Activated CD4-positive, alpha-beta memory T cell treated with anti-CD3 and anti-CD28 coated beads for 36 hours (primary cell): ENCODE data around the gene CDC5L. TPM values are rescaled to one million over a fixed set of nuclear protein-coding genes. Genes with fewer than 3 reads are reported as not detected.

Experiments
- CTCF ChIA-PET: fragments of 350-600 bp; sonication (Branson Sonifier 250); formaldehyde crosslinking; loops from one replicate; lab custom pipeline; 2021; ENCODE audit warnings: antibody characterized with exemption, inconsistent platforms; lab: Charles Lee
- POLR2A ChIA-PET: fragments of 350-600 bp; sonication (Branson Sonifier 250); formaldehyde crosslinking; loops from one replicate; lab custom pipeline; 2021; ENCODE audit warnings: antibody characterized with exemption; lab: Charles Lee
- DNase-seq: peaks from one replicate; pipeline ENCODE4 v3.0.0-alpha.2; 2020
- H3K27ac Mint-ChIP-seq: one replicate; pipeline ENCODE4 v1.8.0; 2021; ENCODE audit warnings: mixed read lengths
- H3K27me3 Mint-ChIP-seq: one replicate; pipeline ENCODE4 v1.8.0; 2021; ENCODE audit warnings: mixed read lengths
- H3K36me3 Mint-ChIP-seq: one replicate; pipeline ENCODE4 v1.8.0; 2021; ENCODE audit warnings: mixed read lengths
- H3K4me1 Mint-ChIP-seq: one replicate; pipeline ENCODE4 v1.8.0; 2021; ENCODE audit warnings: low read depth, mixed read lengths
- H3K4me3 Mint-ChIP-seq: one replicate; pipeline ENCODE4 v1.8.0; 2021; ENCODE audit warnings: mild to moderate bottlenecking, mixed read lengths
- H3K9me3 Mint-ChIP-seq: one replicate; pipeline ENCODE4 v1.8.0; 2021; ENCODE audit warnings: mixed read lengths
- intact Hi-C: fragments of 100-400 bp; cut with micrococcal nuclease; formaldehyde crosslinking; loops from one replicate; pipeline ENCODE4 v1.15.1; 2023
- total RNA-seq, 2 experiments: library from RNA; stranded (reverse); gene quantifications; one replicate each; pipeline ENCODE4 v1.2.3, GENCODE V29; 2021

CDC5L gene
- total RNA-seq, 2 experiments from 2014 or later = 24.0 to 24.3 TPM

GRCh38 chr6:44399991-44400390, 12.5 kb downstream of the CDC5L start:
- no peaks in the 10 kb centered on the region for H3K9me3 Mint-ChIP-seq
- peaks cover 37% of the 10 kb centered on the region for H3K4me1 Mint-ChIP-seq
- no peak for DNase-seq
- H3K27me3 Mint-ChIP-seq = no peaks in the 10 kb centered on the region
- ChIA-PET CTCF (no interaction called here), POLR2A (no interaction called here)
- H3K36me3 Mint-ChIP-seq = peaks cover 61% of the 10 kb centered on the region
- peak overlapping the region; percentile 79 for H3K27ac Mint-ChIP-seq
- intact Hi-C loops = no loop called here
- H3K4me3 Mint-ChIP-seq = no peak overlapping the region

GRCh38 chr6:44400572-44400971, 13.1 kb downstream of the CDC5L start:
- ChIA-PET CTCF (no interaction called here), POLR2A (no interaction called here)
- intact Hi-C loops = no loop called here
- no peak for DNase-seq
- H3K9me3 Mint-ChIP-seq = no peaks in the 10 kb centered on the region
- no peak overlapping the region for H3K4me3 Mint-ChIP-seq
- H3K36me3 Mint-ChIP-seq = peaks cover 61% of the 10 kb centered on the region
- peak overlapping the region; percentile 46 for H3K27ac Mint-ChIP-seq
- H3K27me3 Mint-ChIP-seq = no peaks in the 10 kb centered on the region
- H3K4me1 Mint-ChIP-seq = peaks cover 37% of the 10 kb centered on the region

- ChIA-PET CTCF (no interaction called here), POLR2A (no interaction called here)
- intact Hi-C loops = no loop called here
- DNase-seq = no peak
- no peak overlapping the region for H3K27ac Mint-ChIP-seq
- H3K4me3 Mint-ChIP-seq = no peak overlapping the region
- peaks cover 37% of the 10 kb centered on the region for H3K4me1 Mint-ChIP-seq
- peaks cover 59% of the 10 kb centered on the region for H3K36me3 Mint-ChIP-seq
- H3K27me3 Mint-ChIP-seq = no peaks in the 10 kb centered on the region
- no peaks in the 10 kb centered on the region for H3K9me3 Mint-ChIP-seq
Observed at GRCh38 chr6:44401138-44401537, 13.6 kb downstream of the CDC5L start.

GRCh38 chr6:44404022-44404714, 16.7 kb downstream of the CDC5L start:
- Mint-ChIP-seq H3K27me3 (no peaks in the 10 kb centered on the region), H3K36me3 (peaks cover 65% of the 10 kb centered on the region), H3K9me3 (no peaks in the 10 kb centered on the region), H3K27ac (no peak overlapping the region), H3K4me1 (peaks cover 51% of the 10 kb centered on the region), H3K4me3 (no peak overlapping the region)
- intact Hi-C loops = no loop called here
- ChIA-PET POLR2A (no interaction called here), CTCF (no interaction called here)
- no peak for DNase-seq

- ChIA-PET CTCF (no interaction called here), POLR2A (no interaction called here)
- intact Hi-C loops = no loop called here
- Mint-ChIP-seq H3K27me3 (no peaks in the 10 kb centered on the region), H3K36me3 (peaks cover 65% of the 10 kb centered on the region), H3K9me3 (no peaks in the 10 kb centered on the region), H3K27ac (no peak overlapping the region), H3K4me1 (peaks cover 52% of the 10 kb centered on the region), H3K4me3 (no peak overlapping the region)
- no peak for DNase-seq
Observed at GRCh38 chr6:44404715-44405099, 17.2 kb downstream of the CDC5L start.

DNA sequence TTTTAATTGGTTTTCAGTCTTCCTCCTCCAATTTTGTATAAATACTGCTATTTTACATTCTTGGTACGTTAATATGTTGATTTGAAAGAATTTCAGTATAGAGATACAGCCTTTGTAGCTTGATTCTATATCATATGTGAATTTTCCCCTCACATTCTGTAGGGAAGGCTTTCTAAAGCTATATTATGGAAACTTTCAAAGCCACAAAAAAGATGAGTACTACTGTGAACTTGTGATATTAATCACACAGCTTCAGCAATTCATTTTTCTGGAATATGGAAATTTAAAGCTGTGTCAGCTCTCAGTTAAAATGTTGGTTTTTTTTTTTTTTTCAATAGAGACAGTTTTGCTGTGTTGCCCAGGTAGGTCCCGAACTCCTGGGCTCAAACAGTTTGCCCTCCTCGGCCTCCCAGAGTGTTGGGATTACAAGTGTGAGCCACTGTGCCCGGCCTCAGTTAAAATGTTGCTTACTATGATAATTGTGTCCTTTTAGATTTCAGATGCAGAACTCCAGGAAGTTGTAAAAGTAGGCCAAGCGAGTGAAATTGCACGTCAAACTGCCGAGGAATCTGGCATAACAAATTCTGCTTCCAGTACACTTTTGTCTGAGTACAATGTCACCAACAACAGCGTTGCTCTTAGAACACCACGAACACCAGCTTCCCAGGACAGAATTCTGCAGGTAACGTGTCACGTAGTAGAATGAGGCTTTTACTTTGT, 20.6 kb downstream of the CDC5L start:
- Mint-ChIP-seq H3K4me3 (peak overlapping the region; percentile 12), H3K4me1 (peaks cover 41% of the 10 kb centered on the region), H3K27ac (no peak overlapping the region), H3K27me3 (no peaks in the 10 kb centered on the region), H3K9me3 (peaks cover 6% of the 10 kb centered on the region), H3K36me3 (peaks cover 72% of the 10 kb centered on the region)
- intact Hi-C loops = no loop called here
- POLR2A ChIA-PET = interaction anchor here (0.6 kb wide), 1 partner anchor 170 kb away, joined by 3 read pairs; no protein-coding TSS in a partner anchor
- CTCF ChIA-PET = interaction anchor here (0.6 to 1.6 kb wide), 5 partner anchors 23 to 1529 kb away, joined by 3 to 5 read pairs (median 3); no protein-coding TSS in a partner anchor
- no peak for DNase-seq

DNA sequence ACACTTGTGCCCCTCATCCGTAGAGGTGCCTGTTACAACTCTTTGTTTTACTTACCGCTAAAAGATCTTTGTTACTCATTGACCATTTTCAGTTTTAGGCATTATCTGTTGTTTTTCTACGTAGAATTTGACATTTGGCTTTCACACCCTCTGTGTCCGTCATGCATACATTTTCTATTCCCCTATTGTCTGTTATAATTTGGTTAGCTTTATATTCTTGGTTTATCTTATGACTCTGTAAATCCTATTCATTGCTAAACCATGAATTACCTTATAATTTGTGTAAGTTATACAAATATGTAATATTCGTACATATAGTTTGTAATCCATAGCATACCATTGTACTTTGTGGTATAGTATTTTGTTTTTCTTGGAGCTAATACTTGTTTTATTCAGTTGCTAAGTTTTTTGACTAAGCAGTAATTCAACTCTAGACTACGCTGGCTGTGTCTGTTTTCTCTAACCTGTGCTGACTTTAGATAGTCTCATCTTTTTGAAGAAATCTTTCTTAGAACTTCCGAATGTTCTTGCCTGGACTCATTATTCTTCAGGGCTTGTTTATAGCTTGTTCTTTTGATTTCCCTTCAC, 21.8 kb downstream of the CDC5L start:
- ChIA-PET CTCF (interaction anchor here (0.7 to 1.5 kb wide), 5 partner anchors 20 to 543 kb away, joined by 3 to 4 read pairs (median 4); no protein-coding TSS in a partner anchor), POLR2A (no interaction called here)
- peak overlapping the region; percentile 61 for H3K27ac Mint-ChIP-seq
- intact Hi-C loops = no loop called here
- H3K36me3 Mint-ChIP-seq = peaks cover 71% of the 10 kb centered on the region
- peaks cover 6% of the 10 kb centered on the region for H3K9me3 Mint-ChIP-seq
- DNase-seq = no peak
- peaks cover 37% of the 10 kb centered on the region for H3K4me1 Mint-ChIP-seq
- no peak overlapping the region for H3K4me3 Mint-ChIP-seq
- no peaks in the 10 kb centered on the region for H3K27me3 Mint-ChIP-seq

- CTCF ChIA-PET = no interaction called here
- intact Hi-C loops = no loop called here
Observed at GRCh38 chr6:44410363-44410762, 22.9 kb downstream of the CDC5L start.

GRCh38 chr6:44411141-44411540, 23.6 kb downstream of the CDC5L start:
- ChIA-PET CTCF (no interaction called here), POLR2A (no interaction called here)
- DNase-seq = no peak
- Mint-ChIP-seq H3K27ac (no peak overlapping the region), H3K27me3 (no peaks in the 10 kb centered on the region), H3K36me3 (peaks cover 80% of the 10 kb centered on the region), H3K9me3 (peaks cover 6% of the 10 kb centered on the region), H3K4me3 (no peak overlapping the region), H3K4me1 (peaks cover 53% of the 10 kb centered on the region)
- intact Hi-C loops = no loop called here

More at GRCh38 chr6:44410363-44410762, 22.9 kb downstream of the CDC5L start:
- H3K27me3 Mint-ChIP-seq = no peaks in the 10 kb centered on the region
- POLR2A ChIA-PET = no interaction called here
- H3K36me3 Mint-ChIP-seq = peaks cover 73% of the 10 kb centered on the region
- H3K4me3 Mint-ChIP-seq = no peak overlapping the region
- DNase-seq = no peak
- H3K4me1 Mint-ChIP-seq = peaks cover 45% of the 10 kb centered on the region
- H3K9me3 Mint-ChIP-seq = peaks cover 6% of the 10 kb centered on the region
- H3K27ac Mint-ChIP-seq = no peak overlapping the region

GRCh38 chr6:44415449-44415848, 27.9 kb downstream of the CDC5L start:
- DNase-seq = no peak
- peaks cover 61% of the 10 kb centered on the region for H3K36me3 Mint-ChIP-seq

GRCh38 chr6:44415873-44416502, 28.5 kb downstream of the CDC5L start:
- no peaks in the 10 kb centered on the region for H3K9me3 Mint-ChIP-seq
- peak overlapping the region; percentile 5 for H3K27ac Mint-ChIP-seq
- intact Hi-C loops = no loop called here
- peaks cover 24% of the 10 kb centered on the region for H3K4me1 Mint-ChIP-seq
- CTCF ChIA-PET = no interaction called here
- no peaks in the 10 kb centered on the region for H3K27me3 Mint-ChIP-seq
- no peak overlapping the region for H3K4me3 Mint-ChIP-seq
- POLR2A ChIA-PET = interaction anchor here (1.1 kb wide), 1 partner anchor 28 kb away, joined by 3 read pairs; the partner anchor contains the start of gene CDC5L
- H3K36me3 Mint-ChIP-seq = peaks cover 62% of the 10 kb centered on the region
- DNase-seq = no peak

More at GRCh38 chr6:44415449-44415848, 27.9 kb downstream of the CDC5L start:
- no peaks in the 10 kb centered on the region for H3K27me3 Mint-ChIP-seq
- intact Hi-C loops = no loop called here
- peaks cover 25% of the 10 kb centered on the region for H3K4me1 Mint-ChIP-seq
- ChIA-PET CTCF (no interaction called here), POLR2A (interaction anchor here (1.1 kb wide), 1 partner anchor 28 kb away, joined by 3 read pairs; the partner anchor contains the start of gene CDC5L)
- no peak overlapping the region for H3K27ac Mint-ChIP-seq
- H3K9me3 Mint-ChIP-seq = peaks cover under 1% of the 10 kb centered on the region
- H3K4me3 Mint-ChIP-seq = no peak overlapping the region

DNA sequence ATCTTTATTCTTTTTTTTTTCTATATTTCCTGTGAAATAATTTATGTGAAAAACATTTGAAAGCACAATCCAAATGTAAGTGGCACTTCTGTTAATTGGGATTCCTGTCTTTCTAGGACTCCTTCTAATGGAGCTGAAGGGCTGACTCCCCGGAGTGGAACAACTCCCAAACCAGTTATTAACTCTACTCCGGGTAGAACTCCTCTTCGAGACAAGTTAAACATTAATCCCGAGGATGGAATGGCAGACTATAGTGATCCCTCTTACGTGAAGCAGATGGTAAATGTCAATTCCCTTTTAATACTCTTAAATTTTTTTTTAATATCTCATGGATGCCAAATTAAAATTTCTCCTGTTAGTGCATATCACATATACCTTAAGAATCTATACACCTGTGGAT, 35.0 kb downstream of the CDC5L start:
- intact Hi-C loops = no loop called here
- H3K27ac Mint-ChIP-seq = no peak overlapping the region
- CTCF ChIA-PET = interaction anchor here (1.1 kb wide), 2 partner anchors 9 to 47 kb away, joined by 3 read pairs; no protein-coding TSS in a partner anchor

More for the DNA sequence above, 35.0 kb downstream of the CDC5L start:
- no peaks in the 10 kb centered on the region for H3K9me3 Mint-ChIP-seq
- DNase-seq = no peak
- no peak overlapping the region for H3K4me3 Mint-ChIP-seq
- H3K27me3 Mint-ChIP-seq = no peaks in the 10 kb centered on the region
- POLR2A ChIA-PET = no interaction called here
- H3K4me1 Mint-ChIP-seq = peaks cover 2% of the 10 kb centered on the region
- H3K36me3 Mint-ChIP-seq = peaks cover 42% of the 10 kb centered on the region
